Nephron (organoid): ENCODE results near the gene LGALS3BP.

Experiments
- H3K27ac Mint-ChIP-seq, 3 experiments: 2 replicates each; pipeline ENCODE4 v1.8.0; 2020; ENCODE audit warnings: mixed read lengths in 3 of 3, mild to moderate bottlenecking in 2 of 3, moderate library complexity in 1 of 3
- H3K27me3 Mint-ChIP-seq: 2 replicates; pipeline ENCODE4 v1.8.0; 2021; ENCODE audit warnings: low read depth, mild to moderate bottlenecking, moderate library complexity, mixed read lengths
- H3K36me3 Mint-ChIP-seq: 2 replicates; pipeline ENCODE4 v1.8.0; 2020; ENCODE audit warnings: low read depth, mixed read lengths
- H3K4me1 Mint-ChIP-seq: 2 replicates; pipeline ENCODE4 v1.8.0; 2020; ENCODE audit warnings: mixed read lengths
- H3K4me3 Mint-ChIP-seq, 3 experiments: 2 replicates each; pipeline ENCODE4 v1.8.0; 2020; ENCODE audit warnings: mild to moderate bottlenecking in 3 of 3, mixed read lengths in 3 of 3, moderate library complexity in 2 of 3
- H3K9me3 Mint-ChIP-seq: 2 replicates; pipeline ENCODE4 v1.8.0; 2020; ENCODE audit warnings: mixed read lengths
- CTCF ChIP-seq, 3 experiments: fragments of 200-600 bp; sonication (generic); IDR thresholded peaks; one replicate each; pipeline ENCODE4 v1.5.0; 2021; ENCODE audit warnings: antibody characterized with exemption in 3 of 3; ENCODE audit not compliant: unreplicated experiment in 3 of 3

The LGALS3BP gene

DNA sequence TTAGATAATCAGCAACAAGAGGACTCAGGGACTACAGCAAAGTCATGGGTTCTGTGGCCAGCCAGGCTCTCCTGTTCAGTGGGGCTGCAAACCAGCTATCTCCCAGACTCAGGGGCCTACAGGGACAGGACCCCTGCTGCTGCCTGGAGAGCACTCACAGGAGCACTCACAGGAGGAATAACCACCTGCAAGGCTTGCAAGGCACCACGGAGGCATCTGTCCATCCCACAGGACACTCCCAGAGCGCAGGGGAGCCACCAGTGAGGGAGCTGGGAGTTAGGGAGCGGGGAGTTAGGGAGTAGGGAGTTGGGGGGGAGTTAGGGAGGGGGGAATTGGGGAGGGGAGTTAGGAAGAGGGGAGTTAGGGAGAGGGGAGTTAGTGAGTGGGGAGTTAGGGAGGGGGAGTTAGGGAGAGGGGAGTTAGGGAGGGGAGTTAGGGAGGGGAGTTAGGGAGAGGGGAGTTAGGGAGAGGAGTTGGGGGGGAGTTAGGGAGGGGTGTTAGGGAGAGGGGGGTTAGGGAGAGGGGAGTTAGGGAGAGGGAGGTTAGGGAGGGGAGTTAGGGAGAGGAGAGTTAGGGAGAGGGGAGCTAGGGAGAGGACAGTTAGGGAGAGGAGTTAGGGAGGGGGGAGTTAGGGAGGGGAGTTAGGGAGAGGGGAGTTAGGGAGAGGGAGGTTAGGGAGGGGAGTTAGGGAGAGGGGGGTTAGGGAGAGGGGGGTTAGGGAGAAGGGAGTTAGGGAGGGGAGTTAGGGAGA is 24.1 kb upstream of the LGALS3BP start:
- Mint-ChIP-seq H3K4me3 (no peak overlapping the region), H3K27ac (peak overlapping the region in 1 of 3 experiments; percentile 78), H3K4me1 (peaks cover 12% of the 10 kb centered on the region), H3K27me3 (no peaks in the 10 kb centered on the region), H3K36me3 (peaks cover 12% of the 10 kb centered on the region), H3K9me3 (no peaks in the 10 kb centered on the region)
- no peak for TF ChIP-seq CTCF (IDR thresholded peaks at IDR 0.05; ENCODE audit: unreplicated experiment in 3 of 3)

DNA sequence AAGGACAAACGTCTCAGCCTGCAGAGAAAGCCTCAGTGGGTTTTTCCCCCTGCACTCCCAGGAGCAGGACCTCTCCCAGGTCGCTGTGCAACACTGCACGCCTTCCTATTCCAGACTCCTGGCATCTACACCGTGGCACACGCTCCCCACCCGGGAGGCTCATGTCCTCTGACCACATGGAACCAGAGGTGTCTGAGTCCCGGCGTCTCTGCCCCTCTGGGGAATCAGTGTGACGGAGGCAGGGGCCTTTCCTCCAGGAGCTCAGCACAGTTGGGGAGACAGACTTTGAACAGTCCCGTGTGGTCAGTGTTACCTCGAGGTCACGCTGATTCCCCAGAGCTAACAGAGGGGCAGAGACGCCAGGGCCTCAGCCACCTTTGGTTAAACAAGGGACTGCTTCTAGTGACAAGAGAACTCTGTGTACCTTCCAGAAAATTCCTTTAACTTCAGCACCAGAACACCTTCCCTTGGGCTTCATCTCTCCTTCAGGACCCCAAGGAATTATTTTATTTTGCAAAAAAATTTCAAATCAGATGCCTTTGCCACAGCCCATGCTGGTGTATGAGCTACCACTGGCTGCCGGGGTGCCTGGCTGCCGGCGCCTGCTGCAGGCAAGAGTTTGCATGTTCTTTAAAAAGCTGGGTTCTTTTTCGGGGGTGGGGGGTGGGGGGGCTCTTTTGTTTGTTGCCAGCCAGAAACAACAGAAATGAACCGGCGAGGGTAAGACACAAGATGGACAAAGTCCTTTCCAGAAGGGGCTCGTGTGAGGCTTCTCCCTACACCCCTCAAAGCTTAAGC is 23.3 kb upstream of the LGALS3BP start:
- H3K27me3 Mint-ChIP-seq: no peaks in the 10 kb centered on the region
- H3K27ac Mint-ChIP-seq: peak overlapping the region in 2 of 3 experiments; percentile 55 to 78
- H3K4me1 Mint-ChIP-seq: peaks cover 4% of the 10 kb centered on the region
- H3K36me3 Mint-ChIP-seq: peaks cover 13% of the 10 kb centered on the region
- no peaks in the 10 kb centered on the region for H3K9me3 Mint-ChIP-seq
- TF ChIP-seq CTCF (IDR thresholded peaks at IDR 0.05; ENCODE audit: unreplicated experiment in 3 of 3): no peak
- no peak overlapping the region for H3K4me3 Mint-ChIP-seq

DNA sequence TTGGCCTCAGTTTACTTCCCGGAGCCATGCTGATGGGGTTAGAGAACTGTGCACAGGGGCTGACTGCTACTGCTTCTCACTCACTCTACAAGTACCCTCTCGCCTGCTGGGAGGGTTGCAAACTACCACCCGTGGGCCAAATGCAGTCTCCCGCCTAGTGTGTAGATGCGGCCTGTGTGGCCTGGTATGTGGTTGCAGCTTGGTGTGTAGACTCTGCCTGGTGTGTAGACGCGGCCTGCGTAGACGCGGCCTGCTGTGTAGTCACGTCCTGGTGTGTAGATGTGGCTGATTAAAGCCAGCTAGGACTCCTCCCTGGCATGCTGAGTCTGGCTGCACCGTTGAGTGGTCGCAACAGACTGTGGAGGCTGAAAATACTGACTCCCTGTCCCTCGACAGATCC is 22.6 kb upstream of the LGALS3BP start:
- no peak overlapping the region for H3K4me3 Mint-ChIP-seq
- peak overlapping the region in 2 of 3 experiments; percentile 31 to 55 for H3K27ac Mint-ChIP-seq
- H3K9me3 Mint-ChIP-seq: no peaks in the 10 kb centered on the region
- peaks cover 15% of the 10 kb centered on the region for H3K36me3 Mint-ChIP-seq
- peaks cover under 1% of the 10 kb centered on the region for H3K4me1 Mint-ChIP-seq
- TF ChIP-seq CTCF (IDR thresholded peaks at IDR 0.05; ENCODE audit: unreplicated experiment in 3 of 3): no peak
- no peaks in the 10 kb centered on the region for H3K27me3 Mint-ChIP-seq

GRCh38 chr17:79001190-79002020 is 21.7 kb upstream of the LGALS3BP start:
- Mint-ChIP-seq H3K27ac (no peak overlapping the region), H3K4me1 (no peaks in the 10 kb centered on the region), H3K4me3 (no peak overlapping the region), H3K36me3 (peaks cover 19% of the 10 kb centered on the region), H3K9me3 (no peaks in the 10 kb centered on the region), H3K27me3 (no peaks in the 10 kb centered on the region)
- TF ChIP-seq CTCF (IDR thresholded peaks at IDR 0.05; ENCODE audit: unreplicated experiment in 3 of 3): no peak

- no peak overlapping the region for H3K27ac Mint-ChIP-seq
- no peak for TF ChIP-seq CTCF (IDR thresholded peaks at IDR 0.05; ENCODE audit: unreplicated experiment in 3 of 3)
- peaks cover 23% of the 10 kb centered on the region for H3K36me3 Mint-ChIP-seq
- H3K4me1 Mint-ChIP-seq: no peaks in the 10 kb centered on the region
- no peaks in the 10 kb centered on the region for H3K27me3 Mint-ChIP-seq
- no peak overlapping the region for H3K4me3 Mint-ChIP-seq
- no peaks in the 10 kb centered on the region for H3K9me3 Mint-ChIP-seq
Observed at GRCh38 chr17:79000396-79001189, 20.9 kb upstream of the LGALS3BP start.
